Fibroblast of pulmonary artery (primary cell): ENCODE results near the gene PADI6.
A peak's percentile ranks its signal among the peaks of the same experiment; 100 is the strongest.
"Not testable (repeated sequence)": the region's sequence is repeated elsewhere in the genome, so short reads cannot be mapped to it uniquely, and the experiment has no call there.

Source experiments
- DNase-seq: peaks from one replicate; pipeline ENCODE4 v3.0.0-alpha.2; 2010; ENCODE audit warnings: low read depth
- H3K4me3 ChIP-seq: replicated peaks from 2 replicates; pipeline ENCODE4 v1.5.1; 2011; ENCODE audit warnings: low read depth, mild to moderate bottlenecking, control low read depth, low read length, moderate library complexity
- TF ChIP-seq, protein P1 (sequence below): IDR thresholded peaks from 2 replicates; pipeline ENCODE4 v1.5.1; 2011; ENCODE audit warnings: mild to moderate bottlenecking, control low read depth, low read length, inconsistent platforms; ENCODE audit errors: missing control alignments

PADI6 gene

DNA sequence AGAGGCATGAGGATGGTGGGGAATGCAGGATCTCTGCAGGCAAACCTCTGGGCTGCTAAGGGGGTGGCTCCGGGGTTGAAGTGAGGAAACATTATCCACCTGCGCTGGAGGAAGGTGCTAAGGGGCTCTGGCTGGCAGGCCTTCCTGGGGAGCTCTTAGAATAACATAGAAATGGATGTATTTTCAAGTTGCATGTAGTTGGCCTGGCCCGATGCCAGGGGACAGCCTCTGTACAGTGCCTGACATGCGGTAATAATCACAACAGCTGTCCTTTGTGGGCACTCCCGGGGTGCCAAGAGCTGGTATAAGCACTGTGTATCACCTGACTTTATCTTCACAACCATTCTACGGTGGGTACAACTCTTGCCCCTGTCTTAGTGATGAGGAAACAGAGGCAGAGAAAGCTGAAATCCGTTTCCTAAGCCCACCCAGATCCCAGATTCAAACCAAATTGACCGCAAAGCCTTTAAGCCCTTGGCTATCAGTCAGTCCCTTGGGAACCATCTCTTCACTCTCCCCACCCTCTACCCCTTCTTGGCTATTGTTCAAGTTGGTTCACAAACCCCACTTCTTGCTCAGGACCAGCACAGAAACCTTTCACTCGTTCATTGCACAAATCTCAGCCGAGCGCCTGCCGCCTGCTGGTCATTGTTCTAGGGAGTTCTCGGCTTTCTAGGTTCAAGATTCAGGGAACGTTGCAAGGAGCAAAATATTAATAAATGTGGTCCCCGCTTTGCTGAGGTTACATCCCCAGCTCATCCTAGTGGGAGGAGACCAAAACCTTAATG, 33.1 kb upstream of the PADI6 start:
- H3K4me3 ChIP-seq: no peak overlapping the region
- TF ChIP-seq, protein P1, sequence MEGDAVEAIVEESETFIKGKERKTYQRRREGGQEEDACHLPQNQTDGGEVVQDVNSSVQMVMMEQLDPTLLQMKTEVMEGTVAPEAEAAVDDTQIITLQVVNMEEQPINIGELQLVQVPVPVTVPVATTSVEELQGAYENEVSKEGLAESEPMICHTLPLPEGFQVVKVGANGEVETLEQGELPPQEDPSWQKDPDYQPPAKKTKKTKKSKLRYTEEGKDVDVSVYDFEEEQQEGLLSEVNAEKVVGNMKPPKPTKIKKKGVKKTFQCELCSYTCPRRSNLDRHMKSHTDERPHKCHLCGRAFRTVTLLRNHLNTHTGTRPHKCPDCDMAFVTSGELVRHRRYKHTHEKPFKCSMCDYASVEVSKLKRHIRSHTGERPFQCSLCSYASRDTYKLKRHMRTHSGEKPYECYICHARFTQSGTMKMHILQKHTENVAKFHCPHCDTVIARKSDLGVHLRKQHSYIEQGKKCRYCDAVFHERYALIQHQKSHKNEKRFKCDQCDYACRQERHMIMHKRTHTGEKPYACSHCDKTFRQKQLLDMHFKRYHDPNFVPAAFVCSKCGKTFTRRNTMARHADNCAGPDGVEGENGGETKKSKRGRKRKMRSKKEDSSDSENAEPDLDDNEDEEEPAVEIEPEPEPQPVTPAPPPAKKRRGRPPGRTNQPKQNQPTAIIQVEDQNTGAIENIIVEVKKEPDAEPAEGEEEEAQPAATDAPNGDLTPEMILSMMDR: no peak
- DNase-seq: no peak

GRCh38 chr1:17339521-17339920, 32.5 kb upstream of the PADI6 start:
- TF ChIP-seq, protein P1: no peak
- no peak overlapping the region for H3K4me3 ChIP-seq
- no peak for DNase-seq

DNA sequence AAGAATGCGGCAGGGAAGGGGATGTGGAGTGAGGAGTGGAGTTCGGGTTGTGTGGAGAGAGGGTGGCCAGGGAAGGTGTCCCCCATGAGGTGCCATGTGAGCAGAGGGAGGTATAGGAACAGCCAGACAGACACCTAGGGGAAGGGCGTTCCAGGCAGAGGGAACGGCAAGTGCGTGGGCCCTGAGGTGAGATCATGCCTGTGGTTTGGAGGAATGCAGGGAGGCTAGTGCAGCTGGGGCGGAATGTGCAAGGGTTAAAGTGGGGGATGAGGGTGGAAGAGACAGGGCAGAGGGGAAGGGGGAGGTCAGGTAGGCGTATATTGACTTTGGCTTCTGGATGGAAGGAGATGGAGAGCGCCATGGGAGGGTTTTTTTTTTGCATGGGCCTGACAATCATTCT, 31.6 kb upstream of the PADI6 start:
- TF ChIP-seq, protein P1: no peak
- no peak overlapping the region for H3K4me3 ChIP-seq
- no peak for DNase-seq

DNA sequence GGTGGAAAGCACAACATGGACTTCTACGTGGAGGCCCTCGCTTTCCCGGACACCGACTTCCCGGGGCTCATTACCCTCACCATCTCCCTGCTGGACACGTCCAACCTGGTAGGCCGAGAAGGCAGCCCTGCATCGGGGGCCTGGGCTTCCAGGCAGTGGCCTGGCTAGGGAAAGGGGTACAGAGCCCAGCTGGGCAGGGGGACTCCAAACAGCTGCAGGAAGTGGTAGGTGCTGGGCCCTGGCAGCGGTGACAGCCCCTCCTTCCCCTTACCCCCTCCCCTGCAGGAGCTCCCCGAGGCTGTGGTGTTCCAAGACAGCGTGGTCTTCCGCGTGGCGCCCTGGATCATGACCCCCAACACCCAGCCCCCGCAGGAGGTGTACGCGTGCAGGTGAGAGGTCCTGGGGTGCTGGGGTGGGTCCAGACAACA, 30.0 kb upstream of the PADI6 start:
- no peak for DNase-seq
- H3K4me3 ChIP-seq: no peak overlapping the region
- TF ChIP-seq, protein P1: no peak

DNA sequence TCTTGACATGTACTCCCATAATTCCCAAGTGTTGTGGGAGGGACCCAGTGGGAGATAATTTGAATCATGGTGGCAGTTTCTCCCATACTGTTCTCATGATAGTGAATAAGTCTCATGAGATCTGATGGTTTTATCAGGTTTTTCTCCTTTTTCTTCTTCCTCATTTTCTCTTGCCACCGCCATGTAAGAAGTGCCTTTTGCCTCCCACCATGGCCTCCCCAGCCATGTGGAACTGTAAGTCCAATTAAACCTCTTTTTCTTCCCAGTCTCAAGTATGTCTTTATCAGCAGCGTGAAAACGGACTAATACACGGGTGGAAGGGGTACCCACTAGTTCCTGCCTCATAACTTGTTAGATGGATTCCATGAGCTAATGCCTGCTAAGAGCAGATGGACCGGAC, 26.5 kb upstream of the PADI6 start:
- DNase-seq, H3K4me3 ChIP-seq: not testable (repeated sequence)

DNA sequence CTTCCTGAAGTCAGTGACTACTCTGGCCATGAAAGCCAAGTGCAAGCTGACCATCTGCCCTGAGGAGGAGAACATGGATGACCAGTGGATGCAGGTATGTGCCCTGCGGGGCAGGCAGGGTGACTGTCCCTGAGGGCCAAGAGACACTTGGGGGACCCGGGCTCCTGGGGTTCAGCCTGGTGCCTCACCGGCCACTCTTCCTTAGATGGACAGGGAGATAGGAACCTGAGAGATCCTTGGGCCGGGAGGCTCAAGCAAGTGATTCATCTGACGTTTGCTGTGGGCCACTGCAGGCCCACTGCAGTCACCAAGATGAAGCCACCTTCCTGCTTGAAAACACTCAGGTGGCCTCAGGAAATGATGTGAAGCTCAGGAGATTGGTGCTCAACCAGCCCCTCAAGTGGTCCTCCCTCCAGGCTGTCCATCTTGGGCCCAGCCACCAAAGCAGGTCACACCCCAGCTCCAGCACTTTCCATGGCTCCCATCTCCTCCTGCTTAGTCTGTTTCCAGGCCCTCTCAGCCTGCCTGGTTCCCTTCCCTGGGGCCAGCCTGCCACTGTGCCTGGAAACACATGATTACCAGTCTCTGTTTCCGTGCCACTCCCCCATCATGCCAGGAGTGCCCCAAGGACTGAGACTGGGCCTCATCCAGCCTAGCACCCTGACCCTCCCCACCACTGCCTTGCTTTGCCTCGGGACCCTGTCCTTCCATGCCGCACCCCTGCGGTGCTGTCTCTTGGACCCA, 25.8 kb upstream of the PADI6 start:
- TF ChIP-seq, protein P1: no peak
- no peak for DNase-seq
- H3K4me3 ChIP-seq: no peak overlapping the region

DNA sequence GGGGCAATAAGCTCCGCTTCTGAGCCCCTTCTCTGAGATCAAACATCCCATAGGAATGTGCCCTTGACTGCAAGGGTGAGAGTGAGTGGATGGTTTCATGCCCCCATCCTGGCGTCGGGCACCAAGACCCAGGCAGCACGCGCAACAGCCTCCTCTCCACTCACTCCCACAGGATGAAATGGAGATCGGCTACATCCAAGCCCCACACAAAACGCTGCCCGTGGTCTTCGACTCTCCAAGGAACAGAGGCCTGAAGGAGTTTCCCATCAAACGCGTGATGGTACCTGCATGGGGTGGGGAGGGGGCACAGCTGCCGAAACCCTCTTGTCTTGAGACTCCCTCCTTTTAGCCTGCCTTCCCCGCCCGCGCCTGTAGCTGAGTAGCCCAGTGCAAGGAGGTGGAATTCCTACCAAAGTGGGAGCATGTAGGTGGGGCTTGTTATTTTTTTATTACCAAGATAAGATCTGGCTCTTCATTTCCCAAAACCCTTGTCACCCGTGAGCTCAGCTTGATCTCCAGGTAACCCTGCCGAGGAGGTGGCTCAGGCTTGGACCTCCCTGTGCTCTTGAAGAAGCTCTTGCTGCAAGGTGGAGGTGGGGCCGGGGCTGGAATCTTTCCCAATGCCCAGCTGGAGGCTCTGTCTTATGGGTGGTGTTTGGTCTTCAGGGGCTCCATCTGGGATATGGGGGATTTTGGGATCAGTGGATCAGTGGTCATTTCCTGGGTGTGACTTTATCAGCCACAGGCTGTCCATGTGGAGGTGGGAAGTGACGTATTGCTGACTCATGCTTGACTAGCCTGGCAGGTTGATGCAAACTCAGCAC, 24.0 kb upstream of the PADI6 start:
- H3K4me3 ChIP-seq: no peak overlapping the region
- TF ChIP-seq, protein P1: no peak
- DNase-seq: peak; percentile 52
